Activated T-cell treated with anti-CD3 and anti-CD28 coated beads for 4 hours (primary cell): Measurements from ENCODE around the gene PCDH9.

Source experiments
- DNase-seq: peaks from one replicate; pipeline ENCODE4 v3.0.0-alpha.2; 2020

PCDH9 gene

DNA sequence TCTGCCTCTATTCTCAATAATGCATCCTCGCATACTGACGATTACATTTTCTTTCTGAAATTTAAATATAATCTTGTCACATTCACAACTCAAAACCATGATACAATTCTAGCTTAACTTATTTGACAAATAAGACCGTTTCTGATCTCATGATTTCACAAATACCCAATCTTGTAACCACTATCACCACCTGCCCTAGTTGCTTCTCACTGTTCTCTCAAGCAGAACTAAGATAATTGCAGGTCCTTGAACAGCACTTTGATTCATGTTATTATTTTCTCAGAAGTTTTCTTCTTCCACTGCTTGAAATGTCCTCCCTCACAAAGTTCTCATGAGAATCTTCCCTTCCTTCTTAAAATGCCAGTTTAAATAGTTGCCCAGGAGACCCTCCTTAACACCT lies 211.4 kb downstream of the PCDH9 start:
- DNase-seq, result no peak

DNA sequence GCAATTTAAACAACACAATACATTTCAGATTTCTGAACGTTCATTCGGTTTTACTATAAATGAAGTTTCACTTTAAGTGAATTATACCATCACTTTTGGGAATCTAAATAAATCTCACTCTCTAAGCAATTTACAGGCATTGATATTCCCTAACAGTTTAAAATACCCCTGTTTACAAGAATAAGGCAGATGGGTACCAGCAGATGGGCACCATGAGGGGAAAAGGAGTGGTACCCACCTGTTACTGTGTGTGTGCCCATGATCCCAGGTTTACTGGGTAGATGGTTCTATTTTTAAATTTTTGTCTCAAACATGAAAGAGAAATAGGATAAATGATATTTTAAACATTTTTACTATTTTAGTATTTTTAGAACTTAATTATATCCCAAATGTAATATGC lies 212.9 kb downstream of the PCDH9 start:
- DNase-seq, result no peak

DNA sequence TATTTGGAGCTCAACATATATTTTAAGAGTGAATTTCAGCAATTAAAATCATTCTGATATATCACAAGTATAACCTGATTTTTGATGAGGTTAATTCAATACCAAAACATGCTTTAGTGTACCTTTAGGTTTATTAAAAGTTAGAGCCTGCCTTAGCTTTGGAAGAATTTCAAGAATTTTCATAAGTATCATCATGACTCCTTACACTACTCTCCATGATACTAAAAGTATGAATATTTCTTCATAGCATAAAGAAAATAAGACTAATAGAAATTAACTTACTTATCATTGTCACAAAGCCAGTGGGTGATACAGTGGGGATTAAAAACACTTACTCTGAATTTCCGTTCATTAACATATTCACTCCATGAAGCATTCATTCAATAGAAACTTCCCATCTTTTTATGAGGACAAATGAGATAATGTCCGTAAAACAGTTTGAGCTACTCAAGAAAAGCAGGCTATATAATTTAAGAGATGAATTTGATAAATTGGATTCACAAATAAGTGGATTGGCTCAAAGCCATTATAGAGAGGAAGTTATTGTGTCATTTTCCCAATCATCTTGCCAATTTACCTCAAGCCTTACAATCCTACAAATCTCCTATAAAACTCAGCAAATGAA lies 214.0 kb downstream of the PCDH9 start:
- DNase-seq, result no peak

DNA sequence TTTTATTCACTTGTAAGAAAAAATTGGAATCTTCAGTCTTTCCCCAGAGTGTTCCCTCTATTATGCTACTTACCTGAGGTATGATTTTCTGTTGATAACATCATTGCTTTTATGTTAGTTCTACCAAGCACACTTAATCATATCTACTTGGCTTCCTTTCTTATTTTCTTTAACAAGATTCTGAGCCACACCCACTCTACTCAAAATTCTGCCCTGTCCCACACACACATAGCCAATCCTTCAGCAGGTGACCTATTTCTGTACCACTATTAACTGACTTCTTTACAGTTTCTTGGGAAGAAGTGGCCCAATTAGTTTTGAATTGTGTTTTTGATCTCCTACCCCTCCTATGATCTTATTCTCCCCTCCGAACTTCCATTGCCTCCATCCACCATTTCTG lies 215.7 kb downstream of the PCDH9 start:
- DNase-seq, result no peak

DNA sequence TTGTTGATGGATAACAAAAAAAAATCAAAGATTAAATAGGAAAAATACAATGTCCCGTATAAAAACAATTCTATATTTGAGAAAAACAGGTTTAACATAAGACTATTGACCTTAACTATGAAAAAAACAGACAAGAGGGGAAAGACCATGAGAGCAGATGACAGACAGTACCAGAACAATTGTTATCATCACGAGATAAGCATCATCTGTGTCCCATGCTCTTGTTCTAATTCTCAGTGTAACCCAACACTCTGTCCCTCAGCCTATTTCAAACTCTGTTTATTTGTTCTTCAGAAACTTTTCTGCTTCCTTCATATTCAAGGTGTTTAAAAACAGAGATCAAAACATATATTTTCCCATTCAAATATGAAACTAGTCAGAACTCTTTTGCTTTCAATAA lies 216.4 kb downstream of the PCDH9 start:
- no peak for DNase-seq

DNA sequence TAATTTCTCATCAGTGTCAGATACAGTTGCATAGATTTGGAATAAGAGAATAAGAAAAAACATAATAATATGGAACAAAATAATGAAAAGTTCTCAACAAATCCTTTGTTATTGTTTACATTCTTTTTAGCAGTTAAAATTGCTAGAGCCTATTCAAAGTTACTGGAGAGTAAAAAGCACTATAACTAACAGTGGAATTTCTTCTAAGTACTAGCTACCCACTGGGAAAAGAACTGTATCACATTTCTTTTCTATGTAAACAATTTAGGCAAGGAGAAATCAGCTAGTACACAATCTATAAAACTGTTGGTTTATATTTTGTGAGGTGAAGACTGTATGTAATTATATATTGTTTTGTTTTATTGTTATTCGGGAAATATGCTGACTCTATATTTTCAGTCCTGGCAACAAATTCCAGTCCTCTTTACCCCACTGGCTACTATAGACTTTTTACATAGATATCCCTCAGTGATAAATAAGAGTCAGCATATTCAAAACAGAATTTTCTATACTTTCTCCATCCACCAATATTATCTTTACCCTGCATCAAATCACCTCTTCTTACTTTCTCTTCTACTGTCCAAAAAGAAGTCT lies 222.0 kb downstream of the PCDH9 start:
- DNase-seq, result no peak

DNA sequence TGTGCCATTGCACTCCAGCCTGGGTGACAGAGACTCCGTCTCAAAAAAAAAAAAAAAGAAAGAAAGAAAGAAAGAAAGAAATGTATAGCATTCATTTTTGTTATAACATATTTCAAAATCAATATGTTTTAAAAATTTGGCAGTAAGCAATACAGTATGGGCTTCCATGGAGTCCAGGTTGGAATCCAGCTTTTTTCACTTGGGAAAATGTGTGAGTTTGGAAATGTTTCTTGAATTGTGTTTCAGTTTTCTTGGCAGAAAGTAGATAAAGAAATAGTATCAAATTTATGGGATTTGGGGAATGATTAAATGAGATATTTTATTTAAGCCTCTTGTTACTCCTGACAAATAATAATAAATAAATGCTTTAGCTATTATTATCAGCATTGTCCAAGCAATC lies 225.6 kb downstream of the PCDH9 start:
- DNase-seq, result no peak

DNA sequence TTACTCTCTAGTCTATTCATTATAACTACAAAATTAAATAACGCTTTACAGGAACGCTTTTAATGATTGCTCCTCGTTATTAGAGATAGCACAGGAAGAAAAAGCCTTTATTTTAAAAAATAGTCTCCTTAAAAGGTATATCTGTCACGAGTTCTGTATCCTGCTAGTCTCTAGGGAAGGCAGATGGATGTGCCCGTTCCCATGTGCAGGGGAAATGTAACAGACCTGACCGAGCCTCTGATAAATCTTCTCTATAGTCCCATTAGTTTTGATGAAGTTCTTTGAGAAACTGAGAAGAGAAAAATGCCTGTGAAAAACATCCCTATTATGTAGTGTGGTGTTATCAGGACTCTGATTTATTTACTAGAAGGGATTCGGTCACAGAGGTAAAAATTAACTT lies 226.4 kb downstream of the PCDH9 start:
- no peak for DNase-seq

DNA sequence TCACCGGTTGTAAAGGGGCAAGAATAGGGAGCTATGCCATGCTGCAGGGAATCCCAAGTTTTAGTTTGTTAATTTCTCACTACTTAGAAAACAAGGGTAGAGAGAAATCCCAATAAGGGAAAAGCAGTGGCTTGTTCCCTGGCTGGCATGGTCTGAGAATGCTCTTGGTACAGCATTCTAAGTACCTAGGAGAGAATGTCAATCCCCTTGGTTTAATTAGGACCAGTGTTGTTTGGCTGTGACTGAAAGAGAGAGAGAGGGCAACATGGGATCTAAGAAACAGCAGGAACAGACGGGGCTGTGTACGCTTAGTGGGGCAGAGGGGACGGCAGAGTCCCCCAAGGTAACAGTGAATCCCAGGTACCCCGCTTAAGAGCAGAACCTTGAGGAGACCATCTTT lies 228.8 kb downstream of the PCDH9 start:
- no peak for DNase-seq

DNA sequence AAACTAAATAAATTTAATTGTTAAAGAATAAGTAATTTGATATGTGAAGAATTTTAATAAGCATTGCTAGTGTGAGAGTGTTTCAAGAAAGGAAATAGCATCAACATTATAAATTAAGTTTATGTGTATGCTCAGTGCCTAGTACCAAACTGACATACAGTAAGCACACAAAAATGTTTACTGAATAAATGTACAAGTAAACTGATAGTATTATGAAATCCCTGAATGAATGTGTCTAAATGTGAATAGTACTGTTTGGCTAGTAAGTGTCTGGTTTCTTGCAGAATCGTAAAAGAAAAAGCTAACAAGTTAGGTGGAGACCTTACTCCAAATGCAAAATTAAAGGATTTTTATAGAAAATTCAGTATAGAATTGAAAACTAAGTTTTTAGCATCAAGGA lies 233.6 kb downstream of the PCDH9 start:
- no peak for DNase-seq

DNA sequence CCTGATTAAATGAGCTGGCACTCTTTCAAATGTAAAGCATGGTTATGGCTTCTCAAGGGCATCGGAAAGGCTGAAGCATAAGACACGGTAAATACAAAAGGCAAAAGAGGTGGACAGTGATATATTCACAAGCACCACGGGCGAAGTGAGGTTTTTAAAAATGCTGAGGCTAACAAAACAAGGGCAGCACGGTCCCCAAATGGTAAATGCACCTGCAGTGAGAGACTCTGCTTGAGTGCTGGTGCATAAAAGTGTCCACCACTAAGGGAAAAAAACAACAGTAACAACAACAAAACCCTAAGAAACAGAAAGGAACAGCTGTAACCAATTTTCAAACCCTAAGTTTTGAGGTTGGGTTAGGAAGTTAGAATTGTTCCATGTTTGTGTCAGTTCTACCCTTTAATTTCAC lies 234.9 kb downstream of the PCDH9 start:
- DNase-seq, result no peak

DNA sequence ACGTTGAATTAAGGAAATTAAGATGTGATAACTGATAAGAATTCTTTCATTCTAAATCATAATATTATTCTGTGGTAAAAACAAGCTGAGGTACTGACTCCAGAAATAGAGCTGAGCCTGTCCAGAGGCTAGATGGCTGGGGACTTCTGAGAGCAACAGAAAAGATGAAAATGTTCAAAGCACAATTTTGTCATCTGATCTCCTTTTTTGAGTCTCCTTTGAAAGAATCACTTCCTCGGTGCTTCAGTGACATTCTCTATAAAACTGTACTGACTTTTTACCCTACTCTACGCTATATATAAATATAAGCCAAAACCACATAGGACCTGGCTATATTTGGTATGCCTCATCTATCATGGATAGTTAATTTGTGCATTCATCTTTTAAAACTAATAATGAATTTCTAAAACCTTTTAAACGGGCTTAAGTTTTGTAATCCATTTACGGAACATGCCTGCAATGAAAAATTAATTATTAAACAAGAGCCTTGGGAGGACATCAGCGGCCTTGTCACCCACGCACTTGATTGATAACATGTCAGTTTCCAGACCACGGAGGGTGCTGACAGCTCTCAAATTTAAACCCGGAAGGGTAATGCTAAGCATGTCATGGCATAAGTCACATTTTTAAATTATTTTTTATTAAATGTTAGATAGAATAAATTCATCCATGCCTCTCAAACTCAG lies 235.5 kb downstream of the PCDH9 start:
- DNase-seq, result no peak

DNA sequence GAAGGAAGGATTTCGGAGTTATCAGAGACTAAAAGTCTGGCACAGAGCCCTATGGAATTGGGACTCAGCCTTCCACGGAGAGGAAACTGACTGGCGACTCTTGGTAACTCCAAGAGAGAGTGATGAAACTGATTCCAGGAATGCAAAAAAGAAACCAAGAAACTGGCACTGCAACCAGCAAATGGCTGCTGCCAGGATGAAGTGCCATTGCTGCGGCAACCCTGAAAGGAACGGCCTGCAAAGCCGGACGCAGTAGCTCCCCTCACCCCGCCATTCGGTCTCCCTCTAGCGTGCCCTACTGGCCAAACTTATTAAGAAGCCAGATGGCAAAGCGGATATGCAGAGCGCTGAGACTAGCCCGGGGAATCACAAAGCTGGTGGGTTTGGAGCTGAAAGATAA lies 236.0 kb downstream of the PCDH9 start:
- no peak for DNase-seq

DNA sequence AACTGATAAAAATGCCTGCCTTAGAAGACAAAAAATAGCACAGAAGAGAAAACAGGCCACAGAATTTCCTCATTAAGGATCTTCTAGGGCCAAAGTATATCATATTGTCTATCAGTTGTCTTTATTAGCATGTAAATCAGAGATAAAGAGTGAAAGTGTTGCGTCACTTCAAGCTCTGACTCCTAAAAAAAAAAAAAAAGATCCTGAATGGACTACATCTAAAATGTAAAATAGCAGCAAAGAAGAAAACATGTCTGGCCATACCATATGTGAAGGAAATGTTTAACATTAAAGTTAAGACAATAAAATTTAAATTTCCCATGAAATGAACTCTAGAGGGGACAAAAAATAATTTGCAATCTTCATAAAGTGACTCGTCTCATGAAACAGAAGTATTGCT lies 237.4 kb downstream of the PCDH9 start:
- DNase-seq, result no peak

DNA sequence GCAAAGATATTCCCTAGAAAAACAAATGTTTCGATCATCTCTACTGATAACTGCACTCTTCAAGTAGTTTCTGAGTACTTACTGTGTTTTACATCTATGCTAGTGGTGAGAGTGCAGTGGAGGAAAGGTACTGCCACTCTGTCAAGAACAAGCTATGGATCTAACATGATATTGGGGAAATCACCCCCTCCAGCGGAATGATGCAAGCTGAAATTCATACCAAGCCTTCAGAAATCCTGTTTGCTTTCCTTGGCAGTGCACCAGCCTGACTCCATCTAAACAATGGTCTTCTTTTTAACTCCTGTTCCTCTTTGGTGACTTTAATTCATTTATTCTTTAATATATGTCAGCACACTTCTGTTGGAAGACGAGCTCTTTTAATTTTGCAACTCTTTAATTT lies 238.0 kb downstream of the PCDH9 start:
- no peak for DNase-seq

DNA sequence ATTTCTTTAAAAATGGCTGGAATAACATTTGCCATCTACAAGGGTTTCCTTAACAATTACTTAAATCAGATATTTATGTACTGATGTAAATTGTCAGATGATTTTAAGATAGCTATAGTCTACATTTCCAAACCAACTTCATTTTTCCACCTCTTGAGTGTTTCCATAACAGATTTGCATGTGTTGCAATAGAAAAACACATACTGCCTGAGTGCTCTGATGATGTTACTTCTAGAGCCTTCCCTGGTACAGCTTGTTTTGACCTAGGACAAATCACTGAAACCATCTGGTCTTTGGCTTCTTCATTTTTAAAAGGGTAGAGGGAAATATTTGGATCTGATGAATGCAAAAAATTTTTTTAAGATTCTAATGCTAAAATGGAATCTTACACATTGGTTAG lies 245.9 kb downstream of the PCDH9 start:
- DNase-seq, result no peak

DNA sequence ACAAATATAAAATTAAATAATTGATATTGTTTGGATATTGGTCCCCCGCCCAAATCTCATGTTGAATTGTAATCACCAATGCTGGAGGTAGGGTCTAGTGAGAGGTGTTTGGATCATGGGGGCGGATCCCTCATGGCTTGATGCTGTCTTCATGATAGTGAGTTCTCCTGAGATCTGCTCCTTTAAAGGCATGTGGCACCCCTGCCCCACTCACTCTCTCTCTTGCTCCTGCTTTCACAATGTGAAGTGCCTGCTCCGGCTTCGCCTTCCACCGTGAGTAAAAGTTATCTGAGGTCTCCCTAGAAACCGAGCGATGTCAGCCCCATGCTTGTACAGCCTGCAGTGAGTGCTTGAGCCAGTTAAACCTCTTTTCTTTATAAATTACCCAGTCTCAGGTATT lies 248.2 kb downstream of the PCDH9 start:
- no peak for DNase-seq

DNA sequence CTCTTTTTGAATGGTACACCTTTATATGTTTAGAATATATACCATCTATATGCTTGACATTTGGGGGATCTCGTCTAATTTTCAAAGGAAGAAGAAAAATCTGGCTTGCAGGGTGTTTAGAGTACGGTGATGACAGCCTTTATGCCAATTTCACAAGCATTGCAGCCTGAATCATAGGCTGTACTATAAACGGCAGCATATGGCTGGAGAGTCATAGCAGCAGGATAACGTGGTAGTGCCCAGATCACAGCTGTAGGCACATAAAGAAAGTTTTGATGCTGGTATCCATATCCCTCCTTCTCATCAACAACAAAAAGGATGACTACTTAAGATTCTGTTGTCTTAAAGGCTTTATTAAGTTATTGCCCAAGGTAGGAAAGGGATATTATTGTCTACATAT lies 253.0 kb downstream of the PCDH9 start:
- no peak for DNase-seq

DNA sequence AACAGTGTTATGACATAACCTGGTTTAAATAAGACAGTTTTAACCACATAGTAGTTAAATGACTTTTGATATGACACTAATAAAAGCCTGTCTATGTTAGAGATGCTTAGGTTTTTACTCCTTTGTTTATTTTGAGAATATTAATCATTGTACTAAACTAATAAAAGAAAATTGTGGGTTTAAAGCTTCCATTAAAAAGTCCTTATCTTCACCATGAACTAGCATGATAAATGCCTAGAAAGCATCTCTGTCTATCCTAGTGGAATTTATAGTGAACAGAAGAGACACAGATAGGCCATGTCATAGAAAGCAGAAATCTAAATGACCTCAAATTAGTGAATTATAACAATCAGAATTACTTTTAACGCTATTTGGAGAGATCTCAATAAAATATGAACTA lies 255.2 kb downstream of the PCDH9 start:
- no peak for DNase-seq

DNA sequence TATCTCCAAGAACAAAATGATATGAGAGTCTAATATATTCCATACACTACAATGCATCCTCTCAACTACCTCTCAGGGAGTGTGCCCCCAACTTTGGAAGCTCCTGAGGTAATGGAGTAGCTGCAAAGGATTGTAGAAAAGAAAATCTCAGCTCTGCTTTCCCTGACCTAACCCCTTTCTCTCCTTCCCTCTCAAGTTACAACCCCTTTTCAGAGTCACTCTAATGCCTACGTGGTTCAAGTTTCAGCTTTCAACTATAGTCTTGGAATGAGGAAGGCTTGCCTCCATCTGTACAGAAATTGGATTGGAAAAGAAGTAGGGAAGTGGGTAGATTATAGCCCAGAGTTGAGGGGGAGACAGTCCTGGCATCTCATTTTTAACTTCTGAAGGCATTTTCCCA lies 256.0 kb downstream of the PCDH9 start:
- DNase-seq, result no peak

DNA sequence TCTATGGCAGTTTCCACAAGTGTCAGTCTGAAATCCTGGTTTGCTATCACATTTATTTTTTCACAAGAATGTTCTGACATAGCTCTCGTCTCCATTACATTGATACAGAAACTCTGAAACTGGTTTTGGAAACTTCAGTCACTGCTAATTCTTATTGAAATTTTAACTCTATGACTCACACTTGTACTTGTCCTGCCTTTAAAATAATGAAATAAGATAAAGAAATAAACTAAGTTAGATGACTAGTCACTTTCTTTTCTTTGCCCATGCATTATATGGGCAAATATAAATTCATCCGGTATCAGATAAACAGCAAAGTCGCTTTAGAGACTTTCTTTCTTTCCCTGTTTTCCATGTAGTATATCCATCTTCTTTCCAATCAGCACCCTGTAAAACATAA lies 257.5 kb downstream of the PCDH9 start:
- no peak for DNase-seq

DNA sequence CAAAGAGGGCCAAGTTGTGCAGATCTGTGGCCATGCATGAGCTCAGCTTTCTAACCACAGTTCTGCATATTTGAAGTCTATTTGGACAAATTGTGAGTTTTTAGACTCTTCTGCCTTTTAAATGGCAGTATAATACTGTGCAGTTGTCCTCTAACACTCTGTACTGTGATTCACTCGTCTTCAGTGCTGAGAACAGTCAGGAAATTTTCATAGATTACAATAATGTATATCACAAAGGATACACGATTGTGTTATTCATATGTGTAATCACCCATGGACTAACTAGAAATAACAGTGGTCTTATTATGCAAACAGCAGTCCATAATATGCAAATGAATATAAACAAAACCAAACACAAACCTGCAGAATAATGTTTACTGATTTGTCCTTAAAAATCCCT lies 259.1 kb downstream of the PCDH9 start:
- DNase-seq, result no peak

DNA sequence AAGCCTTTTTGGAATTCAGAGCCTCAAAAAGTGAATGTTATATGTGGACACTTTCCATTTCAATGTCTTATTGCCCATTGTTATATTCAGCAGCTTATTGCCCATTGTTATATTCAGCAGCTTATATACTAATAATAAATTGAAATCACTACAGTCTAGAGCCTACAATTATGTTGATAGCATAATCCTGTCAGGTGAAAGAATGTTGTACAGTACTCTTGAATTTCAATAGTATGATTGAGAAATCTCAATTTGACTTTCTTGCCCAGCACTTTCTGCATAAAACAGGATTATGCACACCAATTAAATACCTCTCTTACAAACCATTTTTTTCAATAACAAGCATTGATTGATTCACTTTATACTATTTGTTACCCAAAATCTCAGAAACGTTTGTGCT lies 260.8 kb downstream of the PCDH9 start:
- DNase-seq, result no peak

DNA sequence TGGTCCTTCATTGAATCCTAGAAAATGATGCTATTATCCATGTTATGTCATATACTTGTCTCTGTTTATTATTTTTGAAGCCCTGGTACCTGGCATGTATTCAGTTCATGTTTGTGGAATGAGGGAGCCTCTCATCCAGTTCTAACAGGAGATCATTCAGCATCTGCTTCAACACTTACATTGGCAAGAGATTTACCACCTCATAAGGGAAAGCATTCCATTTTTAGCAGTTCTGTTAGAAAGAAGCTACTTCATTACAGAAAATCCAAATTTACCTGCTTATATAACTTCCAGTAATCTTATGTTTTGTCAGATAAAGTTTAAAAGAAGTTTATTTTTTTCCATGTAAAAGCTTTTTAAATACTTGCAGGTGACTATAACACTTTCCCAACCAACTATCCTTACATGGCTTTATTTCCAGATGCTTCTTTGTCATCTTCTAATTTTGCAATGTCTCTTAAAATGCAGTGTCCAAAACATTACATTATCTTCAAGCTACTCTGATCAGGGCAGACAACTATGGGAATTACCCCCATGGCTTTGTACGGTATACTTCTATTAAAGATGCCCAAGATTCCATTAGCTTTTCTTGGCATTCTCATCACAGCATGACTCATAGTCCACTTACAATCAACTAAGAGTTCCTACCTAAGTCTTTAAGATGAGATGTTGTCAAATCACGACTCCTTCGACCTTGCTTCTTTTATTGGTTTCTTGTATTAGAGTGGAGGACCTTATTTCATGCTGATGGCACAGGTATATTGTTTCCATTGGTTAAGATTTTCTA lies 262.1 kb downstream of the PCDH9 start:
- DNase-seq, result no peak
